Measurements from ENCODE around the gene SHB.

Gene SHB

DNA sequence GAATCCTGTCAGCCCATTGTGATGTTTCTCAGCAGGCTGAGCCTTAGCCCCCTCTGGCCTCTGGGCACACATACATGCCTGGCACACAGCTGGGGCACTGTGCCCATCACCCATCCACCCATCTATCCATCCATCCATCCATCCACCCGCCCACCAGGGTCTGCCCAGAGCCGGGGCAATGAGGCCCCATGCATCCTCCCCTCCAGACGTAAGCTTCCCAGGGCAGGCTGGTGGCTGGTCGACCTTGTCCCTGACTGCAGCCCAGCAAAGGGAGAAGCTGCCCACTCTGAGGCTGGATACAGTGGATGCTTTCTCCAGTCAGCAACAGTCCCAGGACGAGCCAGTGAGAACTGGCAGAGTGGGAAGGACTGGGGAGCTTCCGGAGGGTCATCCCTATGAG lies 144.0 kb downstream of the SHB start:
- CTCF ChIA-PET: no interaction called here
- DNase-seq (ENCODE audit: extremely low spot score): no peak
- TF ChIP-seq L3MBTL2 (conservative IDR thresholded peaks at IDR 0.05) (no peak), SP1 (IDR thresholded peaks at IDR 0.05) (no peak), LEF1 (IDR thresholded peaks at IDR 0.05; ENCODE audit: borderline replicate concordance) (no peak), HDGF (IDR thresholded peaks at IDR 0.05; ENCODE audit: borderline replicate concordance) (no peak)
- POLR2A ChIA-PET: no interaction called here

DNA sequence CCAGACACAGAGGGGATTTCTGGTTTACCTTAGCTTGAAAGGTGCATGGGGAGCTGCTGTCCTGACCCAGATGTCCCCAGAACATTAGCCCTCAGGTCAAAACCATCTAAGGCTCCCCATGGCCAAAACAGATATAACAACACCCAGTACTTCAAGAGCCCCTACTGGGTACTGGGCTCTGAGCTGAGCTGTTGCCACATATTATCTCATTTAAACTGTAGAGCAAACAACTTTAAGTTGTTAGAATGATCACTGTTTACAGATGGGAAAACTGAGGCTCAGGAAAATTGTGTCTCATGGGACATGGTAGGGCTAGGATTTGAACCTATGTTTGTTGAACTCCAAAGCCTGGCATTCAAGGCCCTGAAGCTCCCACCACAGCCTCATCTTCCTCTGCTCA lies 144.5 kb downstream of the SHB start:
- CTCF ChIA-PET: no interaction called here
- no peak for DNase-seq (ENCODE audit: extremely low spot score)
- no peak for TF ChIP-seq FOXA1 (IDR thresholded peaks at IDR 0.05)
- no peak for TF ChIP-seq ARNT (IDR thresholded peaks at IDR 0.05)
- TF ChIP-seq ZNF384 (IDR thresholded peaks at IDR 0.05): no peak
- TF ChIP-seq LEF1 (IDR thresholded peaks at IDR 0.05; ENCODE audit: borderline replicate concordance): no peak
- no peak for TF ChIP-seq TARDBP (IDR thresholded peaks at IDR 0.05)
- TF ChIP-seq SP1 (IDR thresholded peaks at IDR 0.05): no peak
- TF ChIP-seq ELF4 (IDR thresholded peaks at IDR 0.05): no peak
- no peak for TF ChIP-seq BHLHE40 (IDR thresholded peaks at IDR 0.05; ENCODE audit: borderline replicate concordance)
- TF ChIP-seq SUZ12 (IDR thresholded peaks at IDR 0.05): no peak
- TF ChIP-seq CTBP1 (IDR thresholded peaks at IDR 0.05; ENCODE audit: borderline replicate concordance): no peak
- TF ChIP-seq FOXK2 (IDR thresholded peaks at IDR 0.05): no peak
- POLR2A ChIA-PET: no interaction called here

DNA sequence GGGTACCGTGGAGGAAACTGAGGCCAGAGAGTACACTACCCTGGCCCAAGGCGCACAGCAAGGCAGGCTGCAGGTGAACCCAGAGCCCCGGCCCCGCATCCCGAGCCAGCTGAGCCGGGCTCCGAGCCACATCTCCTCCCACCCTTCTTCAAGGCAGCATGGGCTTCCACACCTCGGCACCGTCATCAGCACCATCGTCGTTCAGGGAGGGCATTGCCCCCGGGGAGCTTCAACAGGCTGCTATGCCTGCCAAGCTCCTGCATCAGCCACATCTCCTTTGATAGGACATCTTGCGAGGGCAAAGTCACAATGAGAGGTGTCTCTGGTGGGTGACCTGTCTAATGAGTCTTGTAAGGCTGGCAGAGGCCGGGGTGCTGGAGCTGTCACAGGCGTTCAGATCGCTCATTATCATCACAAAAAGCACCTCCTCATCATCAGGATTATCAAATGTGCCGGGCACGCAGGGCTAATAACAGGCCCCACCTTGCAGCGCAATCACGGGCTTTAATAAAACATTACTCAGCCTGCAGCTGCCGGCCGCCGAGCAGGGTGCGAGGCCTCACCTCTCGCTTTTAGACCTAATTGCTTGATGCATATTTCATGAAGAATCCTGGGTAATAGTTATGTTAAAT lies 145.1 kb downstream of the SHB start:
- ChIA-PET CTCF (no interaction called here), POLR2A (no interaction called here)
- TF ChIP-seq ELF4 (IDR thresholded peaks at IDR 0.05) (no peak), FOXM1 (IDR thresholded peaks at IDR 0.05; ENCODE audit: borderline replicate concordance) (no peak), BHLHE40 (IDR thresholded peaks at IDR 0.05; ENCODE audit: borderline replicate concordance) (no peak), ZNF384 (IDR thresholded peaks at IDR 0.05) (no peak), NFRKB (IDR thresholded peaks at IDR 0.05) (no peak), TARDBP (IDR thresholded peaks at IDR 0.05) (no peak), L3MBTL2 (conservative IDR thresholded peaks at IDR 0.05) (no peak), LEF1 (IDR thresholded peaks at IDR 0.05; ENCODE audit: borderline replicate concordance) (no peak), SUZ12 (IDR thresholded peaks at IDR 0.05) (no peak), CTBP1 (IDR thresholded peaks at IDR 0.05; ENCODE audit: borderline replicate concordance) (no peak), ARNT (IDR thresholded peaks at IDR 0.05) (no peak), FOXA1 (IDR thresholded peaks at IDR 0.05) (no peak)
- TF ChIP-seq, protein P1, sequence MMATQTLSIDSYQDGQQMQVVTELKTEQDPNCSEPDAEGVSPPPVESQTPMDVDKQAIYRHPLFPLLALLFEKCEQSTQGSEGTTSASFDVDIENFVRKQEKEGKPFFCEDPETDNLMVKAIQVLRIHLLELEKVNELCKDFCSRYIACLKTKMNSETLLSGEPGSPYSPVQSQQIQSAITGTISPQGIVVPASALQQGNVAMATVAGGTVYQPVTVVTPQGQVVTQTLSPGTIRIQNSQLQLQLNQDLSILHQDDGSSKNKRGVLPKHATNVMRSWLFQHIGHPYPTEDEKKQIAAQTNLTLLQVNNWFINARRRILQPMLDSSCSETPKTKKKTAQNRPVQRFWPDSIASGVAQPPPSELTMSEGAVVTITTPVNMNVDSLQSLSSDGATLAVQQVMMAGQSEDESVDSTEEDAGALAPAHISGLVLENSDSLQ (IDR thresholded peaks at IDR 0.05): no peak
- DNase-seq (ENCODE audit: extremely low spot score): no peak

DNA sequence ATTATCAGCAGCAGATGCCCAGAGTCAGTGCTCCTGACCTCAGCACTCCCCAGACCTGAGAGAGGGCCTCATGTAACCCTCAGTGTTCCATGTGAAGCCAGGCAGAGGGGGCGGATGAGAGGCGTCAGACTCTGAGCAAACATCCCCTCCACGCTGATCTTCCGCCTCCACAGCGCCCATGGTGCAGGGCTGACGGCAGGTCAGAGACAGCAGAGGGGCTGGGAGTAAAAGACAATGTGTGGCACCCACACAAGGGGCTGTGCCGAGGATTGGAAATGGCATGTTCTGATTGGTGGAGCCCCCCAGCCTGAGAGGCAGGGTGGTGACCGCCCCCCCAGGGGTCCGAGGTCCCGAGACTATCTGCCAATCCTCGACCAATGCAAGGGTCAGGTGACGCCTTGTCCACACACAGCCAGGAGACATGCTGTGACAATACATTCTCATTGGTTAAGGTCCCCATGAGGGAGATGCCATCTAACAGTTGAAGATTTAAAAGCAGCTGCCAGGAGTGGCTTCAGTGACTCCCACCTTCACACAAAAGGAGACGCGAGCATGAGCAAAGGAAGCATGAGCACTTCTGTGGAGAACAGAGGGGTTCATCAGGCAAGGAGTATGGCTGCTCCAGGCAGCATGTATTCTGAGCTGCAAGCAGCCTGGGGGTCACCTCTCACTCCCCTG lies 145.8 kb downstream of the SHB start:
- POLR2A ChIA-PET: no interaction called here
- DNase-seq (ENCODE audit: extremely low spot score): no peak
- CTCF ChIA-PET: no interaction called here
- TF ChIP-seq SUZ12 (IDR thresholded peaks at IDR 0.05) (no peak), ZNF384 (IDR thresholded peaks at IDR 0.05) (no peak), FOXM1 (IDR thresholded peaks at IDR 0.05; ENCODE audit: borderline replicate concordance) (no peak), LEF1 (IDR thresholded peaks at IDR 0.05; ENCODE audit: borderline replicate concordance) (no peak), ARNT (IDR thresholded peaks at IDR 0.05) (no peak), BHLHE40 (IDR thresholded peaks at IDR 0.05; ENCODE audit: borderline replicate concordance) (no peak), TARDBP (IDR thresholded peaks at IDR 0.05) (no peak), FOXA1 (IDR thresholded peaks at IDR 0.05) (no peak), FOXK2 (IDR thresholded peaks at IDR 0.05) (no peak), CTBP1 (IDR thresholded peaks at IDR 0.05; ENCODE audit: borderline replicate concordance) (no peak), NFRKB (IDR thresholded peaks at IDR 0.05) (no peak)
- TF ChIP-seq, protein P1 (IDR thresholded peaks at IDR 0.05): no peak

DNA sequence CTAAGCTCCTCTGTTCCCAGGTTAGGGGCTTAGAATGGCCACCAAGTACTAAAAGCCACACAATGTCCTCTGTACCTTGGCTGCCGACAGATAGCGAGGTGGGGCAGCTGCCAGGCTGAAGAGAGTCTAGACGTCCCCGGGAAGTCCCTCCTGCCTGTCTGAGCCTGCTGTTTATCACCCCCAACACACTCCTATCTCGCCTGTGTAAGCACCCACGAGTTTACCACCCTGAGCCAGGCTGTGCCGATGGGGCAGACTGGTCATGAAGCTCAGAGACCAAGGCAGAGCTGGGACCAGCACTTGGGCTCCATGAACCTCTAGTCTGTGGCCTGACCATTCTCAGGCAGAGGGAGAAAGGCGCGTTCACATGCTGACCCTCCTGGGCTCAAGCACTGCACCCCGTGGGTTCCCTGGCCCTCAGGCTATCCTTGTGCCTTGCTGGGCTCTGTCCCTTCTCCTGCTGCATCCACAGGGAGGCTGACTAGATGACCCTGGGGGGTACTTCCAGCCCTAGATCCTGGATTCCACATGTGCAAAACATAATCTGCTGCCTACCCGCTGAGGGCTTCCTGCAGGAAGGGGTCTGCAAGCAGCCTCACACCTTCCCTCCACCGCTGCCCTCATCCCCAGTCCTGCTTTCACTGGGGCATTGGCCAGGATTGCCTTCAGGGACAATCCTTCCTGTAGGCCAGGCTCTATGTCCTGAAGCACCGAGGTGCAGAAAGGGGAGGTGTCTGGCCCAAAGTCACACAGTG lies 146.5 kb downstream of the SHB start:
- POLR2A ChIA-PET: no interaction called here
- no peak for TF ChIP-seq SUZ12 (IDR thresholded peaks at IDR 0.05)
- TF ChIP-seq CTBP1 (IDR thresholded peaks at IDR 0.05; ENCODE audit: borderline replicate concordance): no peak
- no peak for TF ChIP-seq ZNF384 (IDR thresholded peaks at IDR 0.05)
- TF ChIP-seq FOXA1 (IDR thresholded peaks at IDR 0.05): no peak
- TF ChIP-seq FOXK2 (IDR thresholded peaks at IDR 0.05): no peak
- TF ChIP-seq NFRKB (IDR thresholded peaks at IDR 0.05): no peak
- TF ChIP-seq ELF4 (IDR thresholded peaks at IDR 0.05): no peak
- TF ChIP-seq FOXM1 (IDR thresholded peaks at IDR 0.05; ENCODE audit: borderline replicate concordance): no peak
- TF ChIP-seq SP1 (IDR thresholded peaks at IDR 0.05): no peak
- TF ChIP-seq, protein P1 (IDR thresholded peaks at IDR 0.05): no peak
- no peak for DNase-seq (ENCODE audit: extremely low spot score)
- CTCF ChIA-PET: no interaction called here
